Measurements from ENCODE around the gene TERB1. TPM values are rescaled to one million over a fixed set of nuclear protein-coding genes. Genes with fewer than 3 reads are reported as not detected.

Gene TERB1
- total RNA-seq, 4 donors from 2014 or later, result 0.33 to 0.68 TPM; not detected in 2

DNA sequence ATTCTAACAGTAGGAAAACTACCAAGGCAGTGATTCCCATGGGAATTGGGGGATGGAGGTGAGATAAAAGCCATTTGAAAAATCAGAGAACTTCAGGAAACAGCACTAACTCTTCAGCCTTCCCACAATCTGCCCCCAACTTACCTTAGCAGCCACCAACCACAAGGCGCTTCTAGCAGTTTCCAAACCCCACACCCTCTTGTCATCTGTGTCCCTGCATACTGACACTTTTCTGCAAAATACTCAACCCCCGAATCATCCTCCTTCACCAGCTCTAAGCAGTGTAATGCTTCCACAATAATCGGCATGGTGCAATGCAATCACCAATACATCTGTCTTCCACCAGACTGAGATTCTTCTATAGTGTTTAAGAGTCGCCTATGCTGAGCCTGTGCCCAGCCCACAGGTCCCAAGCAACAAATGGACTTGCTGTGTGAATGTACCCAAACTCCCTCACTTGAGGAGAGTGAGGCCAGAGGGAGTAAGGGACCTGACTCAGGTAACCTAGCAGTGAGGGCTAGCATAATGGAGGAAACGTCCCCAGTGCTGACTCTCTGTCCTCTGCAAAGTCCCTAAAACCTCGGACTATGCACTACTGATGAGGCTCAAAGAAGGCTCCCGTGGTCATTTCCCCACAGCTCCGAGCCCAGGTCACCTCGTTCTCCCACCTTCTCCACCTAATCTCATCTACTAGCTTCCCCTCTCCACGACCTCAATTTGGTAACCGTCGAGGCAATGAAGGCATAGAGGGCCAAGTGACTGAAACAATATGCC, 50.9 kb downstream of the TERB1 start:
- no peak for TF ChIP-seq CTCF (IDR thresholded peaks at IDR 0.05; ENCODE audit: low read depth)

DNA sequence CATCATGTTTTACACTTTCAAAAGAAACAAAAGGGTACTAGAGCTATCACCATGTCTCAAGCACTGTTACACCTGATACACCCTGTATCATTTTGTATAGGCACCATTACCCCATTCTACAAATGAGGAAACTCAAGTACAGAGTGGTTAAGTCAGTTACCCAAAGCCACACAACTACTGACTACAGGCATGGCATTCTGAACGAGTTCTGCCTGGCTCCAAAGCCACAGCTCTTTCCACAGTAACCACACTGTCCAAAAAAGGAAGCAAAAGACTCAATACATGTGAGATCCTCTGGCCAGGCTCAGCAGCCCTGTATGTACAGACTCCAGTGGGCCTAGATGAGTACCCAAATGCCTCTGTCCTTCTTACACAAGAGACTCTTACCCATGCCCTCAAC, 54.7 kb downstream of the TERB1 start:
- TF ChIP-seq CTCF (IDR thresholded peaks at IDR 0.05; ENCODE audit: low read depth), result no peak

- no peak for TF ChIP-seq CTCF (IDR thresholded peaks at IDR 0.05; ENCODE audit: low read depth)
These were observed 55.3 kb downstream of the TERB1 start for GRCh38 chr16:66746048-66746447.

DNA sequence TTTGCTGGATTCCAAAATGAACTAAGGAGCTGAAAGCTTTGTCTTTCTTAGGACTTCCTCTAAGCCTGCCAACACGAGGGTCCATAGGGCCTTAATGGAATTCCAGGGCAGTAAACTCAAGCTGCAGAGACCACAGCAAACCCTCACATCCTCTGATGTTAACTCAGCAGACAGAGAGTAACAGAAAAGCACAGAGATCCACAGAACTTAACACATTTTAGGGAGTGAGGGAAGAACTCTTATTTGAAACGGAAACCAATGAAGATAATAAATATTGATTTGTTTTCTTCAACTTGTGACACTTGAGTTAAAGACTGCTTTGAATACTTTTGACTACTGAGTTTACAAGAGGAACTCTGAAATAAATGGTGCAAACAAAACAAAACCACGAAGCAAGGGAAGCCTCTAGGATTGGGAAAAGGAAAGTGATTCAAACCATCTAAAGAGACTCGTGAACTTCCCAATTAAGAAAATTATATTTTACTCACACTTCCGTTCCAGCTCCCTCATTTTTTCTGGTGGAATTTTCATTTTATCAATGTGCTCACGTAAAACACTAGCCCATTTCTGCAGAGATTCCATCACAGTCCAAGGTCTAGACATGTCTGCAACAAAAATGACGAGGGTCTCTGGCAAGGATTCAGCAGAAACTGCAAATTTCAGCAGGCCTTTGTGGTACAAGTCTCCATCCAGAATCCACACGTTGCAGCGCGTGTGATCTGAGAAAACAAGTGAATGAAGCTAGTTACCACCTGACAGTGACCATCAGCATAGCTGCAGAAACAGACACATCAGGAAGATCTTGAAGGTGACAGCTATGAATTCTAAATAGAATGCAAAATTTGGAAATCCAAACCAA, 59.2 kb downstream of the TERB1 start:
- TF ChIP-seq CTCF (IDR thresholded peaks at IDR 0.05; ENCODE audit: low read depth), result no peak

DNA sequence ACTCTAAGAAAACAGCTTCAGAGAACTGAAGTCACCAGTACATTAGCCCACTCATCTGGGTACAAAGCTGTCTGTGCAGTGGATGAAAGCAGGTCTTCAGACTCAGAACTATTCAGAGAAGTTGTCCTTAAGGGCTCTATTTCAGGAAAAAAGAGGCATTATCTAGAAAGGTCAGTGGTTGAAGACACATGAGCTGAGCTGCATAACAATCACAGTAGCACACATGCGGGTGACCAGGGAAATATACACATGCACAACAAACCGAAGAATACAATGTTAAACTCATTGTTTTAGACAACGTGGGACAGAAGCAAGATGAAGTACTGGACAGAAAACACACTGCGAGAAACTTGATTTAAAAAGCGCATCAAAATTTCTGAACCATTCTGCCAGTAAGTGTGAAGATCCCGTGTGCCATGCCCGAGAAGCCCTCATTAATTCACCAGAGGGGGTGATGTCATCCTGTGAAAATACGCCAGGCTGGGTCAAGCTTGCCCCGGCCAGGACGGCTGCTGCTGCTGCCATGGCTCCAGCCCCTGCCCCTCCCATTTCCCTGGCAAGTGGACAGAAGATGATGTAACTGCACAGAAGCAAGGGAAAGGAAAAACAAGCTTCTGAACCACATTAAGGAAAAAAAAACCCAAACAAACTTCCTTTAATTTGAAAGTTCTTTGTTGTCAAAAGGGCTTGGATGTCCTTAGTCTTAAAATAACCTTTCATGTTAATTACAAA, 60.0 kb downstream of the TERB1 start:
- no peak for TF ChIP-seq CTCF (IDR thresholded peaks at IDR 0.05; ENCODE audit: low read depth)

GRCh38 chr16:66740533-66740932, 60.9 kb downstream of the TERB1 start:
- no peak for TF ChIP-seq CTCF (IDR thresholded peaks at IDR 0.05; ENCODE audit: low read depth)

GRCh38 chr16:66740010-66740409, 61.4 kb downstream of the TERB1 start:
- no peak for TF ChIP-seq CTCF (IDR thresholded peaks at IDR 0.05; ENCODE audit: low read depth)

All from subcutaneous adipose tissue (tissue), 4 donors.